Skeletal muscle cell (primary cell): ENCODE data around the gene TPM4.
"Not testable (repeated sequence)": the region's sequence is repeated elsewhere in the genome, so short reads cannot be mapped to it uniquely, and the experiment has no call there.

ENCODE experiments used
- DNase-seq: peaks from one replicate; pipeline ENCODE4 v3.0.0-alpha.2; 2010; ENCODE audit warnings: low read depth
- H3K4me3 ChIP-seq: 2 replicates; pipeline ENCODE4 v1.5.1; 2011; ENCODE audit warnings: low read depth, mild to moderate bottlenecking, control low read depth, low read length, moderate library complexity

TPM4 gene

DNA sequence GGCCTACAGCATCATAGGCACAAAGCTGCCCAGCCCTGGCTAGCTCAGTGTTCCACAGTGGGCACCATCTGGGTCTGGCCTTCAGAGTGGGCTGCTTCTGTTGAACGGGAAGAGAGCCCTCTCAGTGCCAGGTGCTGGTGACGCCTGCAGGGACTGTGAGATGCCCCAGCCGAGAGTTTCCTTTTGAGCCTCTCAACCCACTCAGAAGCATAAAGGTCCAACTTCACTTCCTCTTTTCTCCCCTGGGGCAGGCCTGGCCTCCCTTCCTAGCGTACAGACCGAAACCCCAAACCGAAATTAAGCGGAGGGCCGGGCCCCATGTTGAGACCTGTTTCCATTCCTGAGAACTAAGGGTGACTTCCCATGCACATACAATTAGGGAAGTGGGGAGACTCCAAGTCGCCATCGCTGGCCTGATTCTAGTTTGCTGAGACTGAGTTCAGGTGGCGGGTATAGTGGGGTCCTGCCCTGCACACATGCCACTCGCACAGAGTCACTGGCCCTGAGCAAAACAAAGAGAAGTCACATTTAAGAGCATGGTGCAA is 42.3 kb downstream of the TPM4 start:
- DNase-seq: no peak
- no peak overlapping the region for H3K4me3 ChIP-seq

- H3K4me3 ChIP-seq, DNase-seq: not testable (repeated sequence)
Measured at GRCh38 chr19:16119075-16119857, 43.0 kb downstream of the TPM4 start.

DNA sequence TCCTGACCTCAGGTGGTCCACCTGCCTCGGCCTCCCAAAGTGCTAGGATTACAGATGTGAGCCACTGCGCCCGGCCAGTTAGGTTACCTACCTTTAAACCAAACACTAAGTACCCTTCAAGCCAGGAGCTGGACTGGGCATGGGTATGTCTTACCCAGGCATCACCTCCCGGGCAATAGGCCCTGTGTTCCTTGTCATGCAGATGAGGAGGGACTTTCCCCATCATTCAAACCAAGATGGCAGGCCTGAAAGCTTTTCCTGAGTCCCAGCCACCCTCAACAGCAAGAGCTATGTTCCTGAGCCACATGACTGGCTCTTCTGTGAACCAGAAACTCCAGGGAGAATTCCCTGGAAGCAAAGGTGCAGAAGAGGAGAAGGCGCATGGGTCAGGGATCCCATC is 44.8 kb downstream of the TPM4 start:
- DNase-seq: no peak
- no peak overlapping the region for H3K4me3 ChIP-seq

GRCh38 chr19:16121967-16122366 is 45.7 kb downstream of the TPM4 start:
- no peak overlapping the region for H3K4me3 ChIP-seq
- DNase-seq: no peak

DNA sequence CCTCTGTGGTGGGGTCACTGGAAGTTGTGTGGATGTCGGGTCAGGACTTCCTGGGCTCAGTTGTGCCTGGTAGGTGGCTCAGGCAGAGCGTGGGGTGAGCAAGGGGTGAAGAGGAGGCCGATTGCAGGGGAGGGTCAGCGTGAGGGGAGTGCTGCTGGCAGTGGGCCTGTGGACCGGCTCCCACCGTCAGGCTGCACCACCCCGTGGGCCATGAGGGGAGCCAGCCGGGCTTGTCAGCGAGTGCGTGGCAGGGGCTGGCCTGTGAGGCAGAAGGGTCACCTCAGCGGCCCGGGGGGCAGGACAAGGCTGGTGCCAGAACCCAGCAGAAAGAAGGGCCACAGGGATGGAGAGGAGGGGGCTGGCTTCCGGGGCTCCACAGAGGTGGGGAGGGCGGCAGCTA is 48.7 kb downstream of the TPM4 start:
- DNase-seq: no peak
- H3K4me3 ChIP-seq: no peak overlapping the region

- DNase-seq: no peak
Measured at GRCh38 chr19:16125737-16126495, 49.6 kb downstream of the TPM4 start.

DNA sequence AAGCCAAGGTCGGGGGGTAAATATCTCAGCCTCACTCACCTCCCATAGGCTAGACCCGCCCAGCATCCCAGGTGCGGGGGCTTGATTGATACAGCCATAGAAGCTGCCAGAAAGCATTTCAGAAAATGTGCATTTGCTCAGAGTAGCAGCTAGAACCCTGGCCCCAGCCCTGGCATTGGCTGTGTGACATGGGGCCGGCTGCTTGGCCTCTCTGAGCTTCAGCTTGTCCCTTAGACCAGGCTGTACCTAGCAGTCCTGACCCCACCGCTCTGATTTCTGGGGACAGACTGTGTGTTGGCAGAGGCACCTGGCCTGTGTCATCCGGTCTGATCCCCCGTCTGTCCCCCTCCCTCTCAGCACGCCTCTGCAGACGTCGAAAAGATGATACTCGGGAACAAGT is 50.8 kb downstream of the TPM4 start:
- H3K4me3 ChIP-seq: no peak overlapping the region

More at GRCh38 chr19:16125737-16126495, 49.6 kb downstream of the TPM4 start:
- no peak overlapping the region for H3K4me3 ChIP-seq

DNA sequence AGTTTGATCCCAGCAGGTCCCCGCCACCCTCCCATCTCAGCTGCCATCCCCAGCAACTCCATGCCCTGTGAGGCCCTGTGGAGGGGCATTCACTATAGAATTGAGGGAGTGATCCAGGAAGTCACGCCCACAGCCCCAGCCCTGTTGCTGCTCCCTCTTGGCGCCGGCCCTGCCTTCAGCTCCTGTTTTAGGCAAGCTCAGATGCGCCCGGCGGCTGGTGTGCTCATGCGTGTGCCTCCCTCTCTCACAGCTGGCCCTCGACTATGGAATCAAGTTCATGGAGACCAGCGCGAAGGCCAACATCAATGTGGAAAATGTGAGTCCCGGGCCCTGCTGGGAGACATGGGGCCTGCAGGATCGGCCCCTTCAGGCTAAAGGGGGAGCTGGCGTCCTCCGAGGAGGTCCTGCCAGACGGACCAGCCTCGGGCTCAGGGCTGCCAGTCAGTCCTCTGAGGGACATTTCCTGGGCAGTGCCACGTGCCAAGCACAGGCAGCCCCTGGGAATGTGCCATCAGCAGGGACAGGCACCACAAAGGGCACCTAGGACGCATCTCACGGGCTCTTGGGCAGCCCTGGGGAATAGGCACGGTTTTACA is 51.6 kb downstream of the TPM4 start:
- DNase-seq: no peak
- H3K4me3 ChIP-seq: no peak overlapping the region

More for the DNA sequence above, 50.8 kb downstream of the TPM4 start:
- no peak for DNase-seq

- no peak overlapping the region for H3K4me3 ChIP-seq
- DNase-seq: no peak
Measured at GRCh38 chr19:16131648-16132047, 55.4 kb downstream of the TPM4 start.

DNA sequence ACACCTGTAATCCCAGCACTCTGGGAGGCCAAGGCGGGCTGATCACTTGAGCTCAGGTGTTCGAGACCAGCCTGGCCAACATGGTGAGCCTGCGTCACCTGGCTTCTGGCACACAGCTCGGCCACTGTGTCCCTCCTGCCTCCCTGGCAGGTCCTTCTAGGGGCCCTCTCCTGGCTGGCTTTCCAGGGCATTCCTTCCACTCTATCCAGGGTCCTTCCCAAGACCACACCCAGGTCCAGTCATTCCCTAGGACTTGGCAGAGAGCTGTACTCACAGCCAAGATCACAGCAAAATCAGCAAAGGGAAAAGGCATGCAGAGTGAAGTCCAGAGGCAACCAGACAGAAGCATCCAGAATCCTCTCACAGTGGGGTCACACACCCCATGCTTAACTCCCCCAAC is 57.5 kb downstream of the TPM4 start:
- DNase-seq: no peak
- no peak overlapping the region for H3K4me3 ChIP-seq

DNA sequence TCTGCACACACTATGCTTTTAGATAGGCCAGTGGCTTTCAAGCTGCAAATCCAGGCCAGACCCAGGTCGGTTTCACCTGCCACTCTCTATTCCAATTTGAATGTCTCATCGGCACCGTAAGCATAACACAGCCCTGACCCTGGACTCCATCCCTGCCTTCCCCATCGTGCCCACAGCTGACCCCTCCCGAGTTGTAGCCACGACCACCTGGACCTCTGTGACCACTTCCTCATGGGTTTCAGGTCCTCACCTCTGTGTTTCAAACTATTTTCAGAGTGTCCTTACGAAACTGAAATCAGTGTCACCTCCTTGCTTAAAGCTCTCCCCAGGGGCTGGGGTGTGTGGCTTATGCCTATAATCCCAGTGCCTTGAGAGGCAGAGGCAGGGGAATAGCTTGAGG is 58.2 kb downstream of the TPM4 start:
- no peak overlapping the region for H3K4me3 ChIP-seq
- DNase-seq: no peak

- no peak for DNase-seq
- no peak overlapping the region for H3K4me3 ChIP-seq
Measured at GRCh38 chr19:16135430-16136127, 59.3 kb downstream of the TPM4 start.

GRCh38 chr19:16136185-16136999 is 60.1 kb downstream of the TPM4 start:
- no peak overlapping the region for H3K4me3 ChIP-seq
- DNase-seq: no peak

DNA sequence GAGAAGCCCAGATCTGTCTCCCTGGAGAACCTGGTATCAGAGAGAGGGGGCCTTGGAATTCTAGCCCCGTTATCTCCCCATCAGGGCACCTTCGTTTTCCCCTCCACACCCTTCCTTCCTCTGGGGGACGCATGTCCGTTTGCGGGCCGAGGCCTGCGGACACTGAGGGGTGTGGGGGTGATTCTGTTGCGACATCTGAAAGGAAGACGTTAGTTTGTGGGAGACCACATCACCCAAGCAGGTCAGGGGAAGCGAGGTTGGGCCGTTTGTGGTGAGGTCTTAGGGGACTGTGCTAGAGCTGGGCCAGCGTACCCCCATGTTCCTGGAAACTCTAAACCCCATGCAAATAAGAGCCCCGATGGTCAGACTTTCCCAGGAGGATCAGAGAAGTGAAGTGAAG is 63.5 kb downstream of the TPM4 start:
- DNase-seq: no peak
- no peak overlapping the region for H3K4me3 ChIP-seq

- no peak overlapping the region for H3K4me3 ChIP-seq
- no peak for DNase-seq
Measured at GRCh38 chr19:16141043-16141442, 64.7 kb downstream of the TPM4 start.

- DNase-seq: no peak
- H3K4me3 ChIP-seq: no peak overlapping the region
Measured at GRCh38 chr19:16142032-16142580, 65.8 kb downstream of the TPM4 start.

DNA sequence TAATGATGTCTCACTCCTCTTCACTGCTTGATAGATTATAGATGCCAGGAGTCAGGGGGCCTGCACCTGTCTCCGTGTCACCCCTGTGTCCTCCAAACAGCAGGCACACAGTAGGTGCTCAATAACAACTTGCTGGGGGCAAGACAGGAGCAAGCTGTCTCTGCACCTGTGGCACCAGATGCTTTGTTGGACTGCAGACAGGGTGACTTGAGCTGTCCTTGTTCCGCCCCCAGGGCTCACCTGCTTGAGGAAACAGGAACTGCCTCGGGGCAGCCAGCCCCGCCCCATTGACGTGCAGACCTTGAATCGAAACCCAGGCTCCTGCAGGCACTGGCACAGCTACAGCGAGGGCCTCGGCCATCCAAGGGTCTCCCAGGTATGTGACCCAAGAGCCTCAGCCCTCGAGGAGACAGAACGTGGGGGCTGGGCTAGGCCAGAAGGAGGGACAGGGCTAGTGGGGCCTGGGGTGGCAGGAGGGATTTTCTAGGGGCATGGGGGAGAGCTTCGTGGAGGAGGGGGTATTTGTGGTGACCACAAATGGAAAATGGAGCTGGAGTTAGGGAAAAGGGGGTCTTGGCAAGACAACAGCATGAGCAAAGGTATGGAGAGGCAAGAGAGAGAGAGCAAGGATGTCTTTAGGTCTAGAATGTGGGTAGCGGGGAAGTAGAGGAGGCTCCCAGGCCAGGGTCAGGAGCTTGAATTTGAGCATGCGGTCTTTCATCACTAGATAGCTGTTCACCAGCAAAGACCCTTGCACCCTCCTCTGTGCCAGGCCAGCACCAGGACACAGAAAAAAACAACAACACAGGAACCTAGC is 67.3 kb downstream of the TPM4 start, which contains the start of gene HSH2D:
HSH2D (plus strand) TSS at position 287 of the 817 bp plus-strand sequence. CDS start 5,066 bp downstream, outside the sequence.
- no peak within 1 kb of the TSS for H3K4me3 ChIP-seq
- DNase-seq: no peak

- H3K4me3 ChIP-seq: no peak overlapping the region
- DNase-seq: no peak
Measured at GRCh38 chr19:16144216-16144581, 67.9 kb downstream of the TPM4 start.
